Measurements from ENCODE around the gene NES.

NES gene

GRCh38 chr1:156721131-156721530 is 43.9 kb upstream of the NES start:
- TF ChIP-seq SNAI2 (CRISPR knock-in tag; IDR thresholded peaks at IDR 0.05) (no peak), ARNTL (CRISPR knock-in tag; IDR thresholded peaks at IDR 0.05; ENCODE audit: borderline replicate concordance, low read depth) (no peak), GLIS3 (CRISPR knock-in tag; IDR thresholded peaks at IDR 0.05) (no peak), POU6F1 (CRISPR knock-in tag; IDR thresholded peaks at IDR 0.05; ENCODE audit: borderline replicate concordance, low read depth) (no peak), CSRNP3 (CRISPR knock-in tag; IDR thresholded peaks at IDR 0.05) (no peak), PPARA (CRISPR knock-in tag; IDR thresholded peaks at IDR 0.05; ENCODE audit: borderline replicate concordance) (no peak), ZNF565 (CRISPR knock-in tag; conservative IDR thresholded peaks at IDR 0.05; ENCODE audit: low read depth) (no peak), RARB (CRISPR knock-in tag; IDR thresholded peaks at IDR 0.05) (no peak), BACH2 (CRISPR knock-in tag; IDR thresholded peaks at IDR 0.05; ENCODE audit: borderline replicate concordance) (no peak), TSHZ2 (CRISPR knock-in tag; IDR thresholded peaks at IDR 0.05) (no peak), CSDC2 (CRISPR knock-in tag; IDR thresholded peaks at IDR 0.05) (no peak), ZFP30 (CRISPR knock-in tag; IDR thresholded peaks at IDR 0.05) (no peak), TOX (CRISPR knock-in tag; IDR thresholded peaks at IDR 0.05; ENCODE audit: borderline replicate concordance) (no peak), OSR1 (CRISPR knock-in tag; IDR thresholded peaks at IDR 0.05) (no peak), ZC3H10 (CRISPR knock-in tag; IDR thresholded peaks at IDR 0.05) (no peak), ZFP3 (CRISPR knock-in tag; IDR thresholded peaks at IDR 0.05) (no peak), ISL1 (CRISPR knock-in tag; IDR thresholded peaks at IDR 0.05) (no peak)
- TF ChIP-seq, protein P1, sequence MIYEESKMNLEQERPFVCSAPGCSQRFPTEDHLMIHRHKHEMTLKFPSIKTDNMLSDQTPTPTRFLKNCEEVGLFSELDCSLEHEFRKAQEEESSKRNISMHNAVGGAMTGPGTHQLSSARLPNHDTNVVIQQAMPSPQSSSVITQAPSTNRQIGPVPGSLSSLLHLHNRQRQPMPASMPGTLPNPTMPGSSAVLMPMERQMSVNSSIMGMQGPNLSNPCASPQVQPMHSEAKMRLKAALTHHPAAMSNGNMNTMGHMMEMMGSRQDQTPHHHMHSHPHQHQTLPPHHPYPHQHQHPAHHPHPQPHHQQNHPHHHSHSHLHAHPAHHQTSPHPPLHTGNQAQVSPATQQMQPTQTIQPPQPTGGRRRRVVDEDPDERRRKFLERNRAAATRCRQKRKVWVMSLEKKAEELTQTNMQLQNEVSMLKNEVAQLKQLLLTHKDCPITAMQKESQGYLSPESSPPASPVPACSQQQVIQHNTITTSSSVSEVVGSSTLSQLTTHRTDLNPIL (CRISPR knock-in tag; IDR thresholded peaks at IDR 0.05; ENCODE audit: low read depth), result no peak
- TF ChIP-seq, protein P2, sequence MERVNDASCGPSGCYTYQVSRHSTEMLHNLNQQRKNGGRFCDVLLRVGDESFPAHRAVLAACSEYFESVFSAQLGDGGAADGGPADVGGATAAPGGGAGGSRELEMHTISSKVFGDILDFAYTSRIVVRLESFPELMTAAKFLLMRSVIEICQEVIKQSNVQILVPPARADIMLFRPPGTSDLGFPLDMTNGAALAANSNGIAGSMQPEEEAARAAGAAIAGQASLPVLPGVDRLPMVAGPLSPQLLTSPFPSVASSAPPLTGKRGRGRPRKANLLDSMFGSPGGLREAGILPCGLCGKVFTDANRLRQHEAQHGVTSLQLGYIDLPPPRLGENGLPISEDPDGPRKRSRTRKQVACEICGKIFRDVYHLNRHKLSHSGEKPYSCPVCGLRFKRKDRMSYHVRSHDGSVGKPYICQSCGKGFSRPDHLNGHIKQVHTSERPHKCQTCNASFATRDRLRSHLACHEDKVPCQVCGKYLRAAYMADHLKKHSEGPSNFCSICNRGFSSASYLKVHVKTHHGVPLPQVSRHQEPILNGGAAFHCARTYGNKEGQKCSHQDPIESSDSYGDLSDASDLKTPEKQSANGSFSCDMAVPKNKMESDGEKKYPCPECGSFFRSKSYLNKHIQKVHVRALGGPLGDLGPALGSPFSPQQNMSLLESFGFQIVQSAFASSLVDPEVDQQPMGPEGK (CRISPR knock-in tag; IDR thresholded peaks at IDR 0.05; ENCODE audit: borderline replicate concordance), result no peak
- no peak for ATAC-seq

GRCh38 chr1:156717351-156717750 is 40.1 kb upstream of the NES start:
- ATAC-seq, result peak; percentile 8; the same call in 1 of the 3 replicates
- TF ChIP-seq CSRNP3 (CRISPR knock-in tag; IDR thresholded peaks at IDR 0.05), result no peak

GRCh38 chr1:156714830-156715229 is 37.6 kb upstream of the NES start:
- TF ChIP-seq CSDC2 (CRISPR knock-in tag; IDR thresholded peaks at IDR 0.05), result no peak
- TF ChIP-seq CSRNP3 (CRISPR knock-in tag; IDR thresholded peaks at IDR 0.05), result no peak
- no peak for TF ChIP-seq ZNF565 (CRISPR knock-in tag; conservative IDR thresholded peaks at IDR 0.05; ENCODE audit: low read depth)
- TF ChIP-seq ZNF8 (CRISPR knock-in tag; IDR thresholded peaks at IDR 0.05), result no peak
- TF ChIP-seq, protein P1 (CRISPR knock-in tag; IDR thresholded peaks at IDR 0.05; ENCODE audit: low read depth), result no peak
- ATAC-seq, result no peak
